Brain microvascular endothelial cell (primary cell): ENCODE data around the gene JMJD1C.
"Not testable (repeated sequence)": the region's sequence is repeated elsewhere in the genome, so short reads cannot be mapped to it uniquely, and the experiment has no call there.

ENCODE experiments used
- DNase-seq: peaks from one replicate; pipeline ENCODE4 v3.0.0-alpha.2; 2020
- H3K27ac ChIP-seq: fragments of 250-450 bp; sonication (Bioruptor Pico); 2 replicates; pipeline ENCODE4 v1.5.1; 2020; ENCODE audit warnings: mild to moderate bottlenecking, moderate library complexity
- H3K27me3 ChIP-seq: fragments of 250-450 bp; sonication (Bioruptor Pico); replicated peaks from 2 replicates; pipeline ENCODE4 v1.5.1; 2020; ENCODE audit warnings: mild to moderate bottlenecking
- H3K36me3 ChIP-seq: fragments of 250-450 bp; sonication (Bioruptor Pico); replicated peaks from 2 replicates; pipeline ENCODE4 v1.5.1; 2020; ENCODE audit warnings: mild to moderate bottlenecking
- H3K4me3 ChIP-seq: 2 replicates; pipeline ENCODE4 v1.5.1; 2011; ENCODE audit warnings: low read depth, mild to moderate bottlenecking, control low read depth, low read length, moderate library complexity
- CTCF ChIP-seq: IDR thresholded peaks from 2 replicates; pipeline ENCODE4 v1.5.1; 2011; ENCODE audit warnings: low read depth, mild to moderate bottlenecking, moderate library complexity, low read length, control low read depth, inconsistent platforms; ENCODE audit errors: missing control alignments
- in situ Hi-C: cut with HindIII; loops from 2 replicates; pipeline ENCODE4 v1.10.0; 2017; ENCODE audit warnings: low sequenced_read_pairs, low pct_ligation_motif_present

The JMJD1C gene

GRCh38 chr10:63241841-63242281 lies 223.9 kb downstream of the JMJD1C start:
- in situ Hi-C loops = no loop called here
- no peak overlapping the region for H3K4me3 ChIP-seq
- DNase-seq = no peak
- H3K27ac ChIP-seq = no peak overlapping the region
- TF ChIP-seq CTCF = no peak
- no peaks in the 10 kb centered on the region for H3K27me3 ChIP-seq
- H3K36me3 ChIP-seq = no peaks in the 10 kb centered on the region

- Histone ChIP-seq H3K27ac (no peak overlapping the region), H3K4me3 (no peak overlapping the region), H3K27me3 (no peaks in the 10 kb centered on the region), H3K36me3 (no peaks in the 10 kb centered on the region)
- in situ Hi-C loops = no loop called here
- no peak for TF ChIP-seq CTCF
- no peak for DNase-seq
Measured at GRCh38 chr10:63240807-63241206, 225.0 kb downstream of the JMJD1C start.

DNA sequence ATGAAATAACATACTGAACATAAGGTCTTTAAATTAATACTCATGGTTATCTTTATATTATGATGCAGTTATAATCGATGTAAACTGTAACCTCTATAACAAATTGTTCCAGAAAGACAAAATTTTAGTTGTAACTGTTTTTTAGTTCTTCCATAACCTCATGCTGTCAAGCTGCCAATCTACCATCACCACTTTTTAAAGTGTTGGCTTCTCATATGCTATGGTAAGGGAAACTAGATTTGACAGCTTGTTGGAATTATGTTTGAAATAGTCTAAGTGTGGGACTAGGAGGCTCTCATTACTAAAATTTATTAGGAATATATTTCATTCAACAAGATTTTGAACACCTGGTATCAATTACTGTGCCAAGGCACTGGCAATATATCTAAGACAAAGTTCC lies 227.3 kb downstream of the JMJD1C start:
- no peak overlapping the region for H3K4me3 ChIP-seq
- in situ Hi-C loops = no loop called here
- no peaks in the 10 kb centered on the region for H3K27me3 ChIP-seq
- no peak for TF ChIP-seq CTCF
- H3K27ac ChIP-seq = no peak overlapping the region
- DNase-seq = no peak
- H3K36me3 ChIP-seq = no peaks in the 10 kb centered on the region

GRCh38 chr10:63237396-63237795 lies 228.4 kb downstream of the JMJD1C start:
- H3K4me3 ChIP-seq = no peak overlapping the region
- no peak for TF ChIP-seq CTCF
- DNase-seq = no peak
- H3K27ac ChIP-seq = peak overlapping the region; percentile 46
- no peaks in the 10 kb centered on the region for H3K27me3 ChIP-seq
- no peaks in the 10 kb centered on the region for H3K36me3 ChIP-seq
- in situ Hi-C loops = no loop called here

DNA sequence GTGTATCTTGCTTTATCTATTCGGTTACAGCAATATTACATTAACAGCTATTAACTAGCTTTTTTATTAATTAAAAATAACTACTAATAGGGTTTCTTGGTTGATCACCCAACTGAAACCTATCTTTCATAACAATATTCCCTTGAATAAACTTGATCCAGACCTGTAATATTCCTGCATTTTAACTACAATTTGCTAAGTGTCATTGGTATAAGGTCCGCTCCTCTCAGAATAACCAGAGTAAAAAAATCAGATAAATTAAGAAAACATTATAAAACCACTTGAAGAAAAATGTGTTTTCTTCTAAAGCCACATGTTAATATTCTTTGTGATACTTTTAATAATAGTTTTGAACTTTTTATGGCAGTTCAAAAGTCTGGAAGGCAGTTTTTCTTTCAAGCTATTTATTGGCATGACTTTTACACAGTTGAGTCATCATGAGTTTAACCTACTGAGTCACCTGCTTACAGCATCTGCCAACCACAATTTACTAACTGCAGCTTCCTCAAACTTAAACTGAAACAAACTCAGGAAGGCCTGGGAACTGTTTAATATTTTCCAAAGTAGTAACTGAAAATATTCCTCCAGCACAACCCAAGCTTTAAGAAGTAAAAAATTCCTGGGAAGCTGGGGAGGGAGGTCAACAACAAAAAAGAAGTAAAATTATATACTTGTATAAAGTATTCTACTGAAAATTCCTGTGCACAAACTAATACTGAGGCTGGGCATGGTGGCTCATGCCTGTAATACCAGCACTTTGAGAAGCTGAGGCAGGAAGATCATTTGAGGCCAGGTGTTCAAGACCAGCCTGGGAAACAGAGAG lies 229.5 kb downstream of the JMJD1C start:
- H3K4me3 ChIP-seq = no peak overlapping the region
- in situ Hi-C loops = no loop called here
- no peaks in the 10 kb centered on the region for H3K27me3 ChIP-seq
- no peak for TF ChIP-seq CTCF
- DNase-seq = peak; percentile 77
- H3K36me3 ChIP-seq = no peaks in the 10 kb centered on the region
- H3K27ac ChIP-seq = peak overlapping the region; percentile 46

DNA sequence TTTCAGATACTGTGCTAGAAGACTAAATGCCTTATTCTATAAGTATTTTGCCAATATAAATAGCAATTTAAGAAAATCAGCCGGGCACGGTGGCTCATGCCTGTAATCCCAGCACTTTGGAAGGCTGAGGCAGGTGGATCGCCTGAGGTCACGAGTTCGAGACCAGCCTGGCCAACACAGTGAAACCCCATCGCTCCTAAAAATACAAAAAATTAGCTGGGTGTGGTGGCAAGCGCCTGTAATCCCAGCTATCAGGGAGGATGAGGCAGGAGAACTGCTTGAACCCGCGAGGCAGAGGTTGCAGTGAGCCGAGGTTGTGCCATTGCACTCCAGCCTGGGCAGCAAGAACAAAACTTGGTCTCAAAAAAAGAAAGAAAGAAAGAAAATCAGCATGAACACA lies 230.6 kb downstream of the JMJD1C start:
- H3K4me3 ChIP-seq, H3K27me3 ChIP-seq, DNase-seq, H3K27ac ChIP-seq, H3K36me3 ChIP-seq, in situ Hi-C loops: not testable (repeated sequence)
